GM23338 (cell line): ENCODE data around the gene MED13L. TPM values are rescaled to one million over a fixed set of nuclear protein-coding genes. Genes with fewer than 3 reads are reported as not detected.

ENCODE experiments used
- ATAC-seq: fragments of 200-7000 bp; cut with Tn5 transposase; 3 replicates; pipeline ENCODE4 v1.9.1; 2020
- DNase-seq: peaks from one replicate; pipeline ENCODE4 v3.0.0-alpha.2; 2015; ENCODE audit warnings: low spot score
- H2AFZ ChIP-seq: fragments of 200-600 bp; sonication (generic); 2 replicates; pipeline ENCODE4 v1.8.0; 2016; ENCODE audit warnings: antibody characterized with exemption, mild to moderate bottlenecking, moderate library complexity
- H3F3A ChIP-seq: fragments of 200-600 bp; sonication (generic); replicated peaks from 2 replicates; pipeline ENCODE4 v1.8.0; 2017; ENCODE audit warnings: antibody characterized with exemption, mixed run types, low read depth
- H3K27ac ChIP-seq: fragments of 200-600 bp; sonication (generic); 2 replicates; pipeline ENCODE4 v1.6.1; 2016; ENCODE audit warnings: low read depth
- H3K27me3 ChIP-seq: fragments of 200-600 bp; sonication (generic); 2 replicates; pipeline ENCODE4 v1.8.0; 2016; ENCODE audit warnings: mild to moderate bottlenecking, mixed run types, moderate library complexity; ENCODE audit not compliant: insufficient read depth
- H3K36me3 ChIP-seq: fragments of 200-600 bp; sonication (generic); 2 replicates; pipeline ENCODE4 v1.8.0; 2016; ENCODE audit warnings: mild to moderate bottlenecking; ENCODE audit not compliant: insufficient read depth
- H3K4me1 ChIP-seq: fragments of 200-600 bp; sonication (generic); 2 replicates; pipeline ENCODE4 v1.8.0; 2016; ENCODE audit warnings: mild to moderate bottlenecking, moderate library complexity; ENCODE audit not compliant: insufficient read depth
- H3K4me2 ChIP-seq: fragments of 200-600 bp; sonication (generic); 2 replicates; pipeline ENCODE4 v1.7.1; 2017; ENCODE audit warnings: mixed run types
- H3K4me3 ChIP-seq: fragments of 200-600 bp; sonication (generic); 2 replicates; pipeline ENCODE4 v1.6.1; 2016; ENCODE audit warnings: mixed run types
- H3K79me2 ChIP-seq: fragments of 200-600 bp; sonication (generic); replicated peaks from 2 replicates; pipeline ENCODE4 v1.8.0; 2017; ENCODE audit warnings: mild to moderate bottlenecking; ENCODE audit not compliant: insufficient read depth
- H3K9me2 ChIP-seq: fragments of 200-600 bp; sonication (generic); 2 replicates; pipeline ENCODE4 v1.8.0; 2017; ENCODE audit not compliant: insufficient read depth
- H4K20me1 ChIP-seq: fragments of 200-600 bp; sonication (generic); replicated peaks from 2 replicates; pipeline ENCODE4 v1.8.0; 2017; ENCODE audit warnings: mild to moderate bottlenecking; ENCODE audit not compliant: insufficient read depth
- H3K27ac Mint-ChIP-seq: 2 replicates; pipeline ENCODE4 v1.8.0; 2020; ENCODE audit warnings: inconsistent platforms, mild to moderate bottlenecking, moderate library complexity, mixed read lengths
- H3K27me3 Mint-ChIP-seq: 3 replicates; pipeline ENCODE4 v1.8.0; 2022; ENCODE audit warnings: low read depth, mild to moderate bottlenecking, moderate library complexity, mixed read lengths, inconsistent platforms; ENCODE audit not compliant: insufficient read depth, poor library complexity
- H3K36me3 Mint-ChIP-seq: 3 replicates; pipeline ENCODE4 v1.8.0; 2021; ENCODE audit warnings: low read depth, mild to moderate bottlenecking, inconsistent platforms, moderate library complexity, mixed read lengths
- H3K4me1 Mint-ChIP-seq: 3 replicates; pipeline ENCODE4 v1.8.0; 2020; ENCODE audit warnings: mild to moderate bottlenecking, inconsistent platforms, mixed read lengths
- H3K4me3 Mint-ChIP-seq: 3 replicates; pipeline ENCODE4 v1.8.0; 2021; ENCODE audit warnings: moderate library complexity, mild to moderate bottlenecking, inconsistent platforms, mixed read lengths
- H3K9me3 Mint-ChIP-seq: 3 replicates; pipeline ENCODE4 v1.8.0; 2020; ENCODE audit warnings: moderate library complexity, mild to moderate bottlenecking, inconsistent platforms, mixed read lengths
- CREB1 ChIP-seq: fragments of 250-450 bp; sonication (Bioruptor Pico); IDR thresholded peaks from 2 replicates; pipeline ENCODE4 v1.5.0; 2020; ENCODE audit warnings: low read depth, mild to moderate bottlenecking, moderate library complexity
- EZH2 ChIP-seq: fragments of 200-600 bp; sonication (generic); IDR thresholded peaks from one replicate; pipeline ENCODE4 v1.8.0; 2017; ENCODE audit warnings: antibody characterized with exemption, mild to moderate bottlenecking, low read depth; ENCODE audit not compliant: unreplicated experiment
- NANOG ChIP-seq: IDR thresholded peaks from 2 replicates; pipeline ENCODE4 v1.6.1; 2016; ENCODE audit warnings: antibody characterized with exemption, borderline replicate concordance
- STAT1 ChIP-seq: IDR thresholded peaks from one replicate; pipeline ENCODE4 v1.6.1; 2016; ENCODE audit warnings: antibody characterized with exemption; ENCODE audit not compliant: unreplicated experiment
- polyA plus RNA-seq: library from polyadenylated mRNA; unstranded; fragments of >200 nt; fragmentation: Nextera tagmentation; extraction: Ambion mirVana; gene quantifications from 2 replicates; pipeline ENCODE4 v1.2.1, GENCODE V29; 2016
- total RNA-seq: library from RNA; depleted of rRNA; stranded (reverse); fragments of >200 nt; shearing (Covaris generic); gene quantifications from 2 replicates; pipeline ENCODE4 v1.2.3, GENCODE V29; 2014
- TF ChIP-seq, protein P1 (sequence below): fragments of 250-450 bp; sonication (Bioruptor Pico); IDR thresholded peaks from 2 replicates; pipeline ENCODE4 v1.5.0; 2020; ENCODE audit warnings: mild to moderate bottlenecking, moderate library complexity
- TF ChIP-seq, protein P2 (sequence below), 2 experiments: fragments of 200-600 bp in 1 of 2; sonication (generic) in 1 of 2; conservative IDR thresholded peaks; 2 replicates each; pipeline versions ENCODE4 v1.5.1 to v1.6.1; 2016 to 2017; ENCODE audit warnings: antibody characterized with exemption in 2 of 2, low read depth in 2 of 2, mild to moderate bottlenecking in 2 of 2, moderate library complexity in 1 of 2
- TF ChIP-seq, protein P3 (sequence below): IDR thresholded peaks from one replicate; pipeline ENCODE4 v1.6.1; 2018; ENCODE audit warnings: antibody characterized with exemption; ENCODE audit not compliant: unreplicated experiment

Gene MED13L
- total and polyA plus RNA-seq, 2 experiments from 2014 or later: 20.9 to 73.6 TPM

DNA sequence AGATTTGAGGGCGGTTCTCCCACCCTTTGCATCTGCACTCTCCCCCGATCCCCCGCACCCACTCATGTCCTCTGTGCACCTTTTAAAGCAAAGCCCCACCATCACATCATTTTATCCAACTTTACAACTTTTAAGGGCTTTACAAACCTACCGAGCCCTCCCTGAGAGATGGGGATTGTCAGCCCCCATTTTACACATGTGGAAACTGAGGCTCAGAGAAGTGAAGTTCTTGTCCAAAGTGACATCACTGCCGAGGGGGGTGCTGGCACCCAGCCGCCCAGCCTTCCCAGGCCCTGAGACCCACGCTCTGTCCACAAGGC is 334.2 kb downstream of the MED13L start:
- Histone ChIP-seq H3K27me3 (no peaks in the 10 kb centered on the region), H3K79me2 (no peaks in the 10 kb centered on the region), H3K4me2 (no peak overlapping the region), H2AFZ (no peak overlapping the region), H3K27ac (no peak overlapping the region), H3K36me3 (no peaks in the 10 kb centered on the region), H4K20me1 (no peaks in the 10 kb centered on the region), H3K4me1 (no peaks in the 10 kb centered on the region), H3K9me2 (no peaks in the 10 kb centered on the region), H3F3A (no peaks in the 10 kb centered on the region), H3K4me3 (no peak overlapping the region)
- peaks cover 9% of the 10 kb centered on the region; the same call in 1 of the 3 replicates for H3K9me3 Mint-ChIP-seq
- no peaks in the 10 kb centered on the region for H3K36me3 Mint-ChIP-seq
- no peak overlapping the region for H3K4me3 Mint-ChIP-seq
- no peak overlapping the region for H3K27ac Mint-ChIP-seq
- ATAC-seq (no peak), DNase-seq (no peak)
- TF ChIP-seq, protein P1, sequence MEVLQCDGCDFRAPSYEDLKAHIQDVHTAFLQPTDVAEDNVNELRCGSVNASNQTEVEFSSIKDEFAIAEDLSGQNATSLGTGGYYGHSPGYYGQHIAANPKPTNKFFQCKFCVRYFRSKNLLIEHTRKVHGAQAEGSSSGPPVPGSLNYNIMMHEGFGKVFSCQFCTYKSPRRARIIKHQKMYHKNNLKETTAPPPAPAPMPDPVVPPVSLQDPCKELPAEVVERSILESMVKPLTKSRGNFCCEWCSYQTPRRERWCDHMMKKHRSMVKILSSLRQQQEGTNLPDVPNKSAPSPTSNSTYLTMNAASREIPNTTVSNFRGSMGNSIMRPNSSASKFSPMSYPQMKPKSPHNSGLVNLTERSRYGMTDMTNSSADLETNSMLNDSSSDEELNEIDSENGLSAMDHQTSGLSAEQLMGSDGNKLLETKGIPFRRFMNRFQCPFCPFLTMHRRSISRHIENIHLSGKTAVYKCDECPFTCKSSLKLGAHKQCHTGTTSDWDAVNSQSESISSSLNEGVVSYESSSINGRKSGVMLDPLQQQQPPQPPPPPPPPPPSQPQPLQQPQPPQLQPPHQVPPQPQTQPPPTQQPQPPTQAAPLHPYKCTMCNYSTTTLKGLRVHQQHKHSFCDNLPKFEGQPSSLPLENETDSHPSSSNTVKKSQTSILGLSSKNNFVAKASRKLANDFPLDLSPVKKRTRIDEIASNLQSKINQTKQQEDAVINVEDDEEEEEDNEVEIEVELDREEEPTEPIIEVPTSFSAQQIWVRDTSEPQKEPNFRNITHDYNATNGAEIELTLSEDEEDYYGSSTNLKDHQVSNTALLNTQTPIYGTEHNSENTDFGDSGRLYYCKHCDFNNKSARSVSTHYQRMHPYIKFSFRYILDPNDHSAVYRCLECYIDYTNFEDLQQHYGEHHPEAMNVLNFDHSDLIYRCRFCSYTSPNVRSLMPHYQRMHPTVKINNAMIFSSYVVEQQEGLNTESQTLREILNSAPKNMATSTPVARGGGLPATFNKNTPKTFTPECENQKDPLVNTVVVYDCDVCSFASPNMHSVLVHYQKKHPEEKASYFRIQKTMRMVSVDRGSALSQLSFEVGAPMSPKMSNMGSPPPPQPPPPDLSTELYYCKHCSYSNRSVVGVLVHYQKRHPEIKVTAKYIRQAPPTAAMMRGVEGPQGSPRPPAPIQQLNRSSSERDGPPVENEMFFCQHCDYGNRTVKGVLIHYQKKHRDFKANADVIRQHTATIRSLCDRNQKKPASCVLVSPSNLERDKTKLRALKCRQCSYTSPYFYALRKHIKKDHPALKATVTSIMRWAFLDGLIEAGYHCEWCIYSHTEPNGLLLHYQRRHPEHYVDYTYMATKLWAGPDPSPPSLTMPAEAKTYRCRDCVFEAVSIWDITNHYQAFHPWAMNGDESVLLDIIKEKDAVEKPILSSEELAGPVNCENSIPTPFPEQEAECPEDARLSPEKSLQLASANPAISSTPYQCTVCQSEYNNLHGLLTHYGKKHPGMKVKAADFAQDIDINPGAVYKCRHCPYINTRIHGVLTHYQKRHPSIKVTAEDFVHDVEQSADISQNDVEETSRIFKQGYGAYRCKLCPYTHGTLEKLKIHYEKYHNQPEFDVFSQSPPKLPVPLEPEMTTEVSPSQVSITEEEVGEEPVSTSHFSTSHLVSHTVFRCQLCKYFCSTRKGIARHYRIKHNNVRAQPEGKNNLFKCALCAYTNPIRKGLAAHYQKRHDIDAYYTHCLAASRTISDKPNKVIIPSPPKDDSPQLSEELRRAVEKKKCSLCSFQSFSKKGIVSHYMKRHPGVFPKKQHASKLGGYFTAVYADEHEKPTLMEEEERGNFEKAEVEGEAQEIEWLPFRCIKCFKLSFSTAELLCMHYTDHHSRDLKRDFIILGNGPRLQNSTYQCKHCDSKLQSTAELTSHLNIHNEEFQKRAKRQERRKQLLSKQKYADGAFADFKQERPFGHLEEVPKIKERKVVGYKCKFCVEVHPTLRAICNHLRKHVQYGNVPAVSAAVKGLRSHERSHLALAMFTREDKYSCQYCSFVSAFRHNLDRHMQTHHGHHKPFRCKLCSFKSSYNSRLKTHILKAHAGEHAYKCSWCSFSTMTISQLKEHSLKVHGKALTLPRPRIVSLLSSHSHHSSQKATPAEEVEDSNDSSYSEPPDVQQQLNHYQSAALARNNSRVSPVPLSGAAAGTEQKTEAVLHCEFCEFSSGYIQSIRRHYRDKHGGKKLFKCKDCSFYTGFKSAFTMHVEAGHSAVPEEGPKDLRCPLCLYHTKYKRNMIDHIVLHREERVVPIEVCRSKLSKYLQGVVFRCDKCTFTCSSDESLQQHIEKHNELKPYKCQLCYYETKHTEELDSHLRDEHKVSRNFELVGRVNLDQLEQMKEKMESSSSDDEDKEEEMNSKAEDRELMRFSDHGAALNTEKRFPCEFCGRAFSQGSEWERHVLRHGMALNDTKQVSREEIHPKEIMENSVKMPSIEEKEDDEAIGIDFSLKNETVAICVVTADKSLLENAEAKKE (CRISPR knock-in tag): no peak
- TF ChIP-seq, protein P2, sequence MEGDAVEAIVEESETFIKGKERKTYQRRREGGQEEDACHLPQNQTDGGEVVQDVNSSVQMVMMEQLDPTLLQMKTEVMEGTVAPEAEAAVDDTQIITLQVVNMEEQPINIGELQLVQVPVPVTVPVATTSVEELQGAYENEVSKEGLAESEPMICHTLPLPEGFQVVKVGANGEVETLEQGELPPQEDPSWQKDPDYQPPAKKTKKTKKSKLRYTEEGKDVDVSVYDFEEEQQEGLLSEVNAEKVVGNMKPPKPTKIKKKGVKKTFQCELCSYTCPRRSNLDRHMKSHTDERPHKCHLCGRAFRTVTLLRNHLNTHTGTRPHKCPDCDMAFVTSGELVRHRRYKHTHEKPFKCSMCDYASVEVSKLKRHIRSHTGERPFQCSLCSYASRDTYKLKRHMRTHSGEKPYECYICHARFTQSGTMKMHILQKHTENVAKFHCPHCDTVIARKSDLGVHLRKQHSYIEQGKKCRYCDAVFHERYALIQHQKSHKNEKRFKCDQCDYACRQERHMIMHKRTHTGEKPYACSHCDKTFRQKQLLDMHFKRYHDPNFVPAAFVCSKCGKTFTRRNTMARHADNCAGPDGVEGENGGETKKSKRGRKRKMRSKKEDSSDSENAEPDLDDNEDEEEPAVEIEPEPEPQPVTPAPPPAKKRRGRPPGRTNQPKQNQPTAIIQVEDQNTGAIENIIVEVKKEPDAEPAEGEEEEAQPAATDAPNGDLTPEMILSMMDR (conservative IDR thresholded peaks at IDR 0.05; ENCODE audit: low read depth in 2 of 2): no peak
- no peak for TF ChIP-seq CREB1 (CRISPR knock-in tag)
- TF ChIP-seq EZH2: no peak
- TF ChIP-seq STAT1: no peak
- TF ChIP-seq, protein P3, sequence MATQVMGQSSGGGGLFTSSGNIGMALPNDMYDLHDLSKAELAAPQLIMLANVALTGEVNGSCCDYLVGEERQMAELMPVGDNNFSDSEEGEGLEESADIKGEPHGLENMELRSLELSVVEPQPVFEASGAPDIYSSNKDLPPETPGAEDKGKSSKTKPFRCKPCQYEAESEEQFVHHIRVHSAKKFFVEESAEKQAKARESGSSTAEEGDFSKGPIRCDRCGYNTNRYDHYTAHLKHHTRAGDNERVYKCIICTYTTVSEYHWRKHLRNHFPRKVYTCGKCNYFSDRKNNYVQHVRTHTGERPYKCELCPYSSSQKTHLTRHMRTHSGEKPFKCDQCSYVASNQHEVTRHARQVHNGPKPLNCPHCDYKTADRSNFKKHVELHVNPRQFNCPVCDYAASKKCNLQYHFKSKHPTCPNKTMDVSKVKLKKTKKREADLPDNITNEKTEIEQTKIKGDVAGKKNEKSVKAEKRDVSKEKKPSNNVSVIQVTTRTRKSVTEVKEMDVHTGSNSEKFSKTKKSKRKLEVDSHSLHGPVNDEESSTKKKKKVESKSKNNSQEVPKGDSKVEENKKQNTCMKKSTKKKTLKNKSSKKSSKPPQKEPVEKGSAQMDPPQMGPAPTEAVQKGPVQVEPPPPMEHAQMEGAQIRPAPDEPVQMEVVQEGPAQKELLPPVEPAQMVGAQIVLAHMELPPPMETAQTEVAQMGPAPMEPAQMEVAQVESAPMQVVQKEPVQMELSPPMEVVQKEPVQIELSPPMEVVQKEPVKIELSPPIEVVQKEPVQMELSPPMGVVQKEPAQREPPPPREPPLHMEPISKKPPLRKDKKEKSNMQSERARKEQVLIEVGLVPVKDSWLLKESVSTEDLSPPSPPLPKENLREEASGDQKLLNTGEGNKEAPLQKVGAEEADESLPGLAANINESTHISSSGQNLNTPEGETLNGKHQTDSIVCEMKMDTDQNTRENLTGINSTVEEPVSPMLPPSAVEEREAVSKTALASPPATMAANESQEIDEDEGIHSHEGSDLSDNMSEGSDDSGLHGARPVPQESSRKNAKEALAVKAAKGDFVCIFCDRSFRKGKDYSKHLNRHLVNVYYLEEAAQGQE: no peak
- TF ChIP-seq NANOG: no peak
- peaks cover 7% of the 10 kb centered on the region for H3K4me1 Mint-ChIP-seq
- no peaks in the 10 kb centered on the region for H3K27me3 Mint-ChIP-seq
